ENCODE measurements around the gene TMEM123.

DNA sequence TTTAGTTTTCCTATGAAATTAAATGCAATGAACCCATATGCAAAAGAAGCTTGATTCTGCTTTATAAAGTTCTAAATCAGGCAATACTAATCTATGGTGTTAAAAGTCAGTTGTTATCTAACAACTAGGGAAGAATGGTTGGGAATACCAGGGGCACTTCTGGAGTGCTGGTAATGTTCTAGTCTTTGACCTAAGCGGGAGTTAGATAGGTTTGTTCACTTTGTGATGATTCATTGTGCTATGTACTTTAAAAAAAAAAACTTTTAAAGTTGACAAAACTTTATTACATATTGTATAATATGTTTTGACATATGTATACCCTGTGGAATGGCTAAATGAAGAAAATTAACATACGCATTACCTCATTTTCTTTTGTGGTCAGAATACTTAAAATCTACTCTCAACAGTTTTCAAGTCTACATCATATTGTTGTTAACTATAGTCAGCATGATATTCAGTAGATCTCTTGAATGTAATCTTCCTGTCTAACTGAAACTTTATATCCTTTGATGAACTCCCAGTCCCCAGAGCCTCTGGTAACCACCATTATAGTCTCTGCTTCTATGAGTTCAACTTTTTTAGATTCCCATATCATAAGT is 66.3 kb downstream of the TMEM123 start:
- TF ChIP-seq, protein P1, sequence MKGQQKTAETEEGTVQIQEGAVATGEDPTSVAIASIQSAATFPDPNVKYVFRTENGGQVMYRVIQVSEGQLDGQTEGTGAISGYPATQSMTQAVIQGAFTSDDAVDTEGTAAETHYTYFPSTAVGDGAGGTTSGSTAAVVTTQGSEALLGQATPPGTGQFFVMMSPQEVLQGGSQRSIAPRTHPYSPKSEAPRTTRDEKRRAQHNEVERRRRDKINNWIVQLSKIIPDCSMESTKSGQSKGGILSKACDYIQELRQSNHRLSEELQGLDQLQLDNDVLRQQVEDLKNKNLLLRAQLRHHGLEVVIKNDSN (IDR thresholded peaks at IDR 0.05): no peak
- TF ChIP-seq RAD21 (IDR thresholded peaks at IDR 0.05; ENCODE audit: low read depth) (no peak), YY1 (IDR thresholded peaks at IDR 0.05; ENCODE audit: low read depth) (no peak), TAF1 (IDR thresholded peaks at IDR 0.05; ENCODE audit: low read depth) (no peak), EP300 (IDR thresholded peaks at IDR 0.05; ENCODE audit: borderline replicate concordance) (no peak), CREB1 (IDR thresholded peaks at IDR 0.05; ENCODE audit: low read depth) (no peak), EGR1 (IDR thresholded peaks at IDR 0.05) (no peak)

Measured in Ishikawa (cell line).